BLaER1 (cell line): ENCODE results near the gene ESR2.

Source experiments
- H3K27ac ChIP-seq: shearing (Covaris generic); formaldehyde crosslinking; 2 replicates; pipeline ENCODE4 v1.8.1; 2022
- H3K27me3 ChIP-seq: shearing (Covaris generic); formaldehyde crosslinking; 2 replicates; pipeline ENCODE4 v1.8.1; 2022
- H3K36me3 ChIP-seq: shearing (Covaris generic); formaldehyde crosslinking; 2 replicates; pipeline ENCODE4 v1.8.1; 2022
- H3K4me1 ChIP-seq: shearing (Covaris generic); formaldehyde crosslinking; 2 replicates; pipeline ENCODE4 v1.8.1; 2022
- H3K4me2 ChIP-seq: shearing (Covaris generic); formaldehyde crosslinking; 2 replicates; pipeline ENCODE4 v1.8.1; 2022
- H3K4me3 ChIP-seq: shearing (Covaris generic); formaldehyde crosslinking; 2 replicates; pipeline ENCODE4 v1.8.1; 2022
- H3K9ac ChIP-seq: shearing (Covaris generic); formaldehyde crosslinking; 2 replicates; pipeline ENCODE4 v1.8.1; 2022
- H3K9me3 ChIP-seq: shearing (Covaris generic); formaldehyde crosslinking; 2 replicates; pipeline ENCODE4 v1.8.1; 2022
- H4K20me1 ChIP-seq: shearing (Covaris generic); formaldehyde crosslinking; 2 replicates; pipeline ENCODE4 v1.8.1; 2022
- Cebpa-rat ChIP-seq: shearing (Covaris generic); IDR thresholded peaks from 2 replicates; pipeline ENCODE4 v1.8.1; 2022

The ESR2 gene

DNA sequence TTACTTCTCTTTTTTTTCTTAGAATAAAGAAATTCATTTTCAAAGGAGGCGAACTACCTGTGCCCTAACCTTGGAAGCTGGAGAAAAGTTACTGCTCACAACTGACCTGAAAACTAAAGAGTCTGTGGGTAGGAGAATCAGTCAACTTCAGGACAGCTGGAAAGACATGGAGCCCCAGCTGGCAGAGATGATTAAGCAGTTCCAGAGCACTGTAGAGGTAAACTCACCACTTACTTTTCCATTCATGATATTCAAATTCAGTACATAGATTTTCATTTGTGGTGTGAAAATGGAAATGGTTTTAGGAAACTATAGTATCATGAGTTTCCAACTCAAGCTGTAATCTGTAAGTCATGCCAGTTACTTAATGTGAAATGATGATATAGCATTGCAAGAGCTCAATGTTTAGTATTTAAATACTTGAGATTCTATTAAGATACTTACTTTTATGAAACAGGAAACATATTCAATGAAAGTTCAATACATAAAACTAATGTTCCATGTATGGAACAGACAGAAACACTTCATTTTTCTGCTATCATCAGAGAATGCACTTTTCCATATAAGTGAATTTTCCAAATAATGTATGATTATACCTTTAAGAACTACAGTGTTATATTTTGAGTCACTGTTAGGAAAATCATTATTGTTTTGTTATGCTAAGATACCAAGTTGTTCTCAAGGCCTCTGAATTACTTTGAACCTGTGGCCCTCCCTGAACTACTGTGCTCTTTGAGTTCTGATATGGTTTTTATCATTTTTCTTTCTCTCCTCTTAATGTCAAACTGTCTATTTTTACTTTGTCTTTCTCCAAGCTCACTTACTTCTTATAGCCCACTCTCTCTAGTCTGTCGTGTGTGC, 119.0 kb downstream of the ESR2 start:
- no peak overlapping the region for H3K27ac ChIP-seq
- no peaks in the 10 kb centered on the region for H3K4me1 ChIP-seq
- no peaks in the 10 kb centered on the region for H3K27me3 ChIP-seq
- peaks cover 60% of the 10 kb centered on the region for H3K36me3 ChIP-seq
- no peak overlapping the region for H3K9ac ChIP-seq
- no peaks in the 10 kb centered on the region for H3K9me3 ChIP-seq
- no peaks in the 10 kb centered on the region for H4K20me1 ChIP-seq
- H3K4me3 ChIP-seq, result no peak overlapping the region
- no peak overlapping the region for H3K4me2 ChIP-seq
- no peak for TF ChIP-seq Cebpa-rat

GRCh38 chr14:64170181-64170580, 124.0 kb downstream of the ESR2 start:
- TF ChIP-seq Cebpa-rat, result no peak
- H3K27ac ChIP-seq, result no peak overlapping the region
- no peaks in the 10 kb centered on the region for H3K4me1 ChIP-seq

DNA sequence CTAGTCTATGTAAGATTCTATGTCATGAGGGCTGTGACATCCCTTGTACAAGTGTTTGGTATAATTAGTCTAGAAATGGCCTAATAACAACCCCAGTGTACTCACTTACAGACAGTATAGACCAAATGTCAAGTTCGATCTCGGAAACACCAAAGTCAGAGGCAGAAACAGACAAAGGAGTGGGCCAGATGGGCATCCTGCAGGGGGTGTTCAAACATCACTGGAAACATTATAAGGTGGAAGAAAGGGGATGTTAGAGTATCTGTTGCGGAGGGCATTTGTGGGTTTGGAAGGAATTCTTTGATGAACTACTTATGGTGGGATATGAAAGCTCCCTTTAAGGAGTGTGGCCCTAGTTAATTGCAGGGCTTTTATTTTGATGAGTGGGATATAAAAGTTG, 134.6 kb downstream of the ESR2 start:
- no peaks in the 10 kb centered on the region for H4K20me1 ChIP-seq
- no peaks in the 10 kb centered on the region for H3K27me3 ChIP-seq
- TF ChIP-seq Cebpa-rat, result no peak
- H3K36me3 ChIP-seq, result peaks cover 67% of the 10 kb centered on the region
- H3K4me2 ChIP-seq, result no peak overlapping the region
- H3K9ac ChIP-seq, result no peak overlapping the region
- H3K4me1 ChIP-seq, result no peaks in the 10 kb centered on the region
- H3K27ac ChIP-seq, result no peak overlapping the region
- peaks cover 7% of the 10 kb centered on the region; the same call in 1 of the 2 replicates for H3K9me3 ChIP-seq
- no peak overlapping the region for H3K4me3 ChIP-seq

More at GRCh38 chr14:64170181-64170580, 124.0 kb downstream of the ESR2 start:
- Histone ChIP-seq H3K9ac (no peak overlapping the region), H3K4me3 (no peak overlapping the region), H3K9me3 (no peaks in the 10 kb centered on the region), H3K36me3 (peaks cover 85% of the 10 kb centered on the region), H4K20me1 (no peaks in the 10 kb centered on the region), H3K27me3 (no peaks in the 10 kb centered on the region), H3K4me2 (no peak overlapping the region)

GRCh38 chr14:64158608-64159007, 135.6 kb downstream of the ESR2 start:
- Histone ChIP-seq H3K4me1 (no peaks in the 10 kb centered on the region), H3K4me2 (no peak overlapping the region), H3K36me3 (peaks cover 68% of the 10 kb centered on the region), H4K20me1 (no peaks in the 10 kb centered on the region), H3K27me3 (no peaks in the 10 kb centered on the region), H3K9ac (no peak overlapping the region), H3K9me3 (peaks cover 7% of the 10 kb centered on the region; the same call in 1 of the 2 replicates), H3K27ac (no peak overlapping the region), H3K4me3 (no peak overlapping the region)
- TF ChIP-seq Cebpa-rat, result no peak

- no peak overlapping the region for H3K9ac ChIP-seq
- no peaks in the 10 kb centered on the region for H3K27me3 ChIP-seq
- no peaks in the 10 kb centered on the region for H4K20me1 ChIP-seq
- H3K4me2 ChIP-seq, result no peak overlapping the region
- H3K4me1 ChIP-seq, result no peaks in the 10 kb centered on the region
- no peak overlapping the region for H3K4me3 ChIP-seq
- no peak for TF ChIP-seq Cebpa-rat
- no peak overlapping the region for H3K27ac ChIP-seq
- H3K9me3 ChIP-seq, result no peaks in the 10 kb centered on the region
- peaks cover 44% of the 10 kb centered on the region for H3K36me3 ChIP-seq
These were observed 144.2 kb downstream of the ESR2 start for GRCh38 chr14:64149921-64150320.

- Histone ChIP-seq H3K4me3 (no peak overlapping the region), H3K27ac (no peak overlapping the region), H3K4me2 (no peak overlapping the region), H3K36me3 (peaks cover 46% of the 10 kb centered on the region), H4K20me1 (no peaks in the 10 kb centered on the region), H3K27me3 (no peaks in the 10 kb centered on the region), H3K4me1 (no peaks in the 10 kb centered on the region), H3K9me3 (no peaks in the 10 kb centered on the region), H3K9ac (no peak overlapping the region)
- no peak for TF ChIP-seq Cebpa-rat
These were observed 146.9 kb downstream of the ESR2 start for GRCh38 chr14:64147126-64147790.

- no peak overlapping the region for H3K27ac ChIP-seq
- no peak overlapping the region for H3K9ac ChIP-seq
- peaks cover 74% of the 10 kb centered on the region for H3K36me3 ChIP-seq
- no peak overlapping the region for H3K4me2 ChIP-seq
- no peak overlapping the region for H3K4me3 ChIP-seq
- no peaks in the 10 kb centered on the region for H3K27me3 ChIP-seq
- no peak for TF ChIP-seq Cebpa-rat
- no peaks in the 10 kb centered on the region for H4K20me1 ChIP-seq
- H3K9me3 ChIP-seq, result no peaks in the 10 kb centered on the region
- no peaks in the 10 kb centered on the region for H3K4me1 ChIP-seq
These were observed 156.4 kb downstream of the ESR2 start for GRCh38 chr14:64137657-64138290.

DNA sequence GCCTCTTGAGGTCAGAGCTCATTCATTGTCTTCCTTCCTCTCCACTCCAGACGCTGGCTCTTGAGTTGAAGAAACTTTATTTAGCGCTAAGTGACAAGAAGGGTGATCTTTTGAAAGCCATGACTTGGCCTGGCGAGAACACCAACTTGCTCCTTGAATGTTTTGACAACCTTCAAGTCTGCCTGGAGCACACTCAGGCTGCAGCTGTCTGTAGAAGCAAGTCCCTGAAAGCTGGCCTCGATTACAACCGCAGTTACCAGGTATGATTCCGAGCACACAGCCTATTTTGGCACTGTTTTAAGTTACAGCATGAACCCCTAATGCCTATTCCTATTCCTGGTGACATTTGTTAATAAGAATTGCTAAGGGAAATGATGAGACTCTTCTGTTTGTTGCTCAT, 167.6 kb downstream of the ESR2 start:
- Histone ChIP-seq H3K4me3 (no peak overlapping the region), H3K4me1 (no peaks in the 10 kb centered on the region), H3K4me2 (no peak overlapping the region), H3K9me3 (no peaks in the 10 kb centered on the region), H3K36me3 (peaks cover 98% of the 10 kb centered on the region), H3K9ac (no peak overlapping the region), H4K20me1 (no peaks in the 10 kb centered on the region), H3K27ac (no peak overlapping the region), H3K27me3 (no peaks in the 10 kb centered on the region)
- TF ChIP-seq Cebpa-rat, result no peak

GRCh38 chr14:64125270-64125669, 168.9 kb downstream of the ESR2 start:
- Histone ChIP-seq H3K27me3 (no peaks in the 10 kb centered on the region), H3K9ac (no peak overlapping the region), H3K4me3 (no peak overlapping the region), H3K9me3 (no peaks in the 10 kb centered on the region), H4K20me1 (no peaks in the 10 kb centered on the region), H3K4me1 (no peaks in the 10 kb centered on the region), H3K36me3 (peaks cover 92% of the 10 kb centered on the region), H3K27ac (no peak overlapping the region), H3K4me2 (no peak overlapping the region)
- no peak for TF ChIP-seq Cebpa-rat
